Inferior parietal cortex (tissue), 1 donor: ENCODE data around the gene FOXO3.

Experiments used
- DNase-seq: peaks from one replicate; pipeline ENCODE4 v3.0.0-alpha.2; 2016; ENCODE audit errors: extremely low spot score

The FOXO3 gene

GRCh38 chr6:108711071-108711470, 150.4 kb downstream of the FOXO3 start:
- no peak for DNase-seq

- no peak for DNase-seq
Measured at GRCh38 chr6:108711826-108712225, 151.1 kb downstream of the FOXO3 start.

GRCh38 chr6:108712946-108713345, 152.2 kb downstream of the FOXO3 start:
- DNase-seq, result no peak

- DNase-seq, result no peak
Measured at GRCh38 chr6:108714101-108714765, 153.5 kb downstream of the FOXO3 start.

- no peak for DNase-seq
Measured at GRCh38 chr6:108714766-108715414, 154.2 kb downstream of the FOXO3 start.

GRCh38 chr6:108715832-108716231, 155.1 kb downstream of the FOXO3 start:
- DNase-seq, result no peak

- no peak for DNase-seq
Measured at GRCh38 chr6:108716801-108717791, 156.4 kb downstream of the FOXO3 start.

- no peak for DNase-seq
Measured at GRCh38 chr6:108719477-108719876, 158.8 kb downstream of the FOXO3 start.

GRCh38 chr6:108720827-108721226, 160.1 kb downstream of the FOXO3 start:
- no peak for DNase-seq

- DNase-seq, result no peak
Measured at GRCh38 chr6:108721286-108721685, 160.6 kb downstream of the FOXO3 start.

- DNase-seq, result no peak
Measured at GRCh38 chr6:108723594-108723993, 162.9 kb downstream of the FOXO3 start.

GRCh38 chr6:108726726-108727339, 166.1 kb downstream of the FOXO3 start:
- DNase-seq, result no peak

- DNase-seq, result no peak
Measured at GRCh38 chr6:108727966-108728730, 167.4 kb downstream of the FOXO3 start.

- DNase-seq, result no peak
Measured at GRCh38 chr6:108728826-108729225, 168.1 kb downstream of the FOXO3 start.

GRCh38 chr6:108730635-108731515, 170.2 kb downstream of the FOXO3 start:
- DNase-seq, result no peak

GRCh38 chr6:108732091-108732870, 171.6 kb downstream of the FOXO3 start:
- DNase-seq, result no peak

GRCh38 chr6:108733051-108733450, 172.3 kb downstream of the FOXO3 start:
- no peak for DNase-seq

GRCh38 chr6:108733706-108734265, 173.1 kb downstream of the FOXO3 start:
- no peak for DNase-seq
